Smooth muscle cell (in vitro differentiated cells): ENCODE data around the gene ID3. TPM values are rescaled to one million over a fixed set of nuclear protein-coding genes. Genes with fewer than 3 reads are reported as not detected.

ENCODE experiments used
- DNase-seq: peaks from one replicate; lab custom pipeline; 2025; ENCODE audit not compliant: unreplicated experiment; lab: John Stamatoyannopoulos, UW
- H2AFZ ChIP-seq: fragments of 200-600 bp; sonication (generic); 2 replicates; pipeline ENCODE4 v1.6.0; 2016; ENCODE audit warnings: antibody characterized with exemption, low read depth, mild to moderate bottlenecking
- H3F3A ChIP-seq: fragments of 200-600 bp; sonication (generic); 2 replicates; pipeline ENCODE4 v1.6.0; 2017; ENCODE audit warnings: antibody characterized with exemption, low read depth
- H3K27ac ChIP-seq: fragments of 200-600 bp; sonication (generic); 2 replicates; pipeline ENCODE4 v1.5.1; 2016; ENCODE audit warnings: low read depth, mild to moderate bottlenecking
- H3K27me3 ChIP-seq: fragments of 200-600 bp; sonication (generic); 2 replicates; pipeline ENCODE4 v1.6.1; 2016; ENCODE audit warnings: low read depth, mild to moderate bottlenecking
- H3K36me3 ChIP-seq: fragments of 200-600 bp; sonication (generic); 2 replicates; pipeline ENCODE4 v1.5.1; 2016; ENCODE audit warnings: low read depth
- H3K4me1 ChIP-seq: fragments of 200-600 bp; sonication (generic); 2 replicates; pipeline ENCODE4 v1.5.1; 2016; ENCODE audit warnings: low read depth
- H3K4me2 ChIP-seq: fragments of 200-600 bp; sonication (generic); 2 replicates; pipeline ENCODE4 v1.6.0; 2016; ENCODE audit warnings: mild to moderate bottlenecking
- H3K4me3 ChIP-seq: fragments of 200-600 bp; sonication (generic); 2 replicates; pipeline ENCODE4 v1.5.1; 2016; ENCODE audit warnings: mild to moderate bottlenecking
- H3K79me2 ChIP-seq: fragments of 200-600 bp; sonication (generic); 2 replicates; pipeline ENCODE4 v1.6.0; 2016; ENCODE audit warnings: low read depth, mild to moderate bottlenecking
- H3K9ac ChIP-seq: fragments of 200-600 bp; sonication (generic); 2 replicates; pipeline ENCODE4 v1.6.0; 2016; ENCODE audit warnings: low read depth
- H3K9me3 ChIP-seq: fragments of 200-600 bp; sonication (generic); replicated peaks from 2 replicates; pipeline ENCODE4 v1.5.1; 2016; ENCODE audit warnings: low read depth
- H4K20me1 ChIP-seq: fragments of 200-600 bp; sonication (generic); 2 replicates; pipeline ENCODE4 v1.6.0; 2016; ENCODE audit warnings: low read depth
- WGBS: methylation state at CpG from one replicate; pipeline ENCODE4 v1.1.7; 2016; ENCODE audit warnings: low lambda C conversion rate; 5-methylcytosine and 5-hydroxymethylcytosine counted together
- polyA plus RNA-seq: library from polyadenylated mRNA; unstranded; fragments of >200 nt; fragmentation: Nextera tagmentation; extraction: Ambion mirVana; gene quantifications from 2 replicates; pipeline ENCODE4 v1.2.1, GENCODE V29; 2016
- total RNA-seq: library from RNA; depleted of rRNA; stranded (reverse); fragments of >200 nt; gene quantifications from 2 replicates; pipeline ENCODE4 v1.2.3, GENCODE V29; 2014
- TF ChIP-seq, protein P1 (sequence below): fragments of 200-600 bp; sonication (generic); IDR thresholded peaks from 2 replicates; pipeline ENCODE4 v1.5.1; 2017; ENCODE audit warnings: borderline replicate concordance, mild to moderate bottlenecking, antibody characterized with exemption; ENCODE audit not compliant: insufficient read depth, poor library complexity, severe bottlenecking

ID3 gene
- total and polyA plus RNA-seq, 2 experiments from 2014 or later, result 752 to 929 TPM

DNA sequence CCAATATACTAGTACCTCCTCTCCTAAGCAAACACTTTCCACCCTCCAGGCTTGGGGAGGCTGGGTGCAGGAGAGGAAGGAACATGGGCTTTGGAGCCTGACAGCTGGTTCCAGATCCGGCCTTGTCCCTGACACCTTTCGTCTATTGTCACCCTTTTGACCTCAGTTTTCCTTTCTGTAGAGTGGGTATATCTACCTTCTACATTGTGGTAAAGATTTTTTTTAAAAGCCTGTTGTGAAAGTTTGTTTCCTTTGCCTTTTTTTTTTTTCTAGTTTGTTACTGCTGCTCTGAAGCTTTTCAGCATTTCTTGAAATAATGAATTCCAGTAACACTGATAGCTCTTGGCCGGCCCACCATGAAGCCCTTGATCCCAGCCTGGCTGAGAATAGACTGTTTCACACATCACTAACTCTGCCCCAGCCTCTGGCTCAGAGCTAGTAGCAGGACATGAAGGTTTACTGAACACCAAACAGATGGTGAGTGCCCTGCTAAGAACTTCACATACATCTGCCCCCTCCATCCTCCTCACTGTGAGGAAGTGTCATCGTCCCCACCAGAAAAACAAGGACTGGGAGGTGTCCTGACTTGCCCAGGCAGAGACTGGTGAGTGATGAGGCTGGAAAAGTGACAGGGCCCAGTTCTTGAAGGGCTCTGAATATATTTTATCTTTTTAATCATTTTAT, 33.0 kb upstream of the ID3 start:
- H2AFZ ChIP-seq, result no peak overlapping the region
- no peak overlapping the region for H3K9ac ChIP-seq
- H3K9me3 ChIP-seq, result no peaks in the 10 kb centered on the region
- no peaks in the 10 kb centered on the region for H3K27me3 ChIP-seq
- peaks cover 18% of the 10 kb centered on the region for H3K4me1 ChIP-seq
- no peak overlapping the region for H3K4me3 ChIP-seq
- H3K79me2 ChIP-seq, result no peaks in the 10 kb centered on the region
- TF ChIP-seq, protein P1, sequence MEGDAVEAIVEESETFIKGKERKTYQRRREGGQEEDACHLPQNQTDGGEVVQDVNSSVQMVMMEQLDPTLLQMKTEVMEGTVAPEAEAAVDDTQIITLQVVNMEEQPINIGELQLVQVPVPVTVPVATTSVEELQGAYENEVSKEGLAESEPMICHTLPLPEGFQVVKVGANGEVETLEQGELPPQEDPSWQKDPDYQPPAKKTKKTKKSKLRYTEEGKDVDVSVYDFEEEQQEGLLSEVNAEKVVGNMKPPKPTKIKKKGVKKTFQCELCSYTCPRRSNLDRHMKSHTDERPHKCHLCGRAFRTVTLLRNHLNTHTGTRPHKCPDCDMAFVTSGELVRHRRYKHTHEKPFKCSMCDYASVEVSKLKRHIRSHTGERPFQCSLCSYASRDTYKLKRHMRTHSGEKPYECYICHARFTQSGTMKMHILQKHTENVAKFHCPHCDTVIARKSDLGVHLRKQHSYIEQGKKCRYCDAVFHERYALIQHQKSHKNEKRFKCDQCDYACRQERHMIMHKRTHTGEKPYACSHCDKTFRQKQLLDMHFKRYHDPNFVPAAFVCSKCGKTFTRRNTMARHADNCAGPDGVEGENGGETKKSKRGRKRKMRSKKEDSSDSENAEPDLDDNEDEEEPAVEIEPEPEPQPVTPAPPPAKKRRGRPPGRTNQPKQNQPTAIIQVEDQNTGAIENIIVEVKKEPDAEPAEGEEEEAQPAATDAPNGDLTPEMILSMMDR, result no peak
- H3K4me2 ChIP-seq, result no peak overlapping the region
- no peaks in the 10 kb centered on the region for H3K36me3 ChIP-seq
- H4K20me1 ChIP-seq, result no peaks in the 10 kb centered on the region
- peaks cover 34% of the 10 kb centered on the region for H3F3A ChIP-seq
- DNase-seq, result no peak
- H3K27ac ChIP-seq, result peak overlapping the region; percentile 97
- WGBS, result 48% methylated on average over 4 of the region's 4 CpGs

GRCh38 chr1:23591460-23592208, 32.3 kb upstream of the ID3 start:
- no peaks in the 10 kb centered on the region for H3K36me3 ChIP-seq
- no peak overlapping the region for H3K4me2 ChIP-seq
- no peaks in the 10 kb centered on the region for H4K20me1 ChIP-seq
- no peak overlapping the region for H3K9ac ChIP-seq
- TF ChIP-seq, protein P1, result no peak
- no peaks in the 10 kb centered on the region for H3K9me3 ChIP-seq
- peaks cover 37% of the 10 kb centered on the region for H3F3A ChIP-seq
- no peaks in the 10 kb centered on the region for H3K79me2 ChIP-seq
- no peak for DNase-seq
- 76% methylated on average over 15 of the region's 15 CpGs for WGBS
- no peaks in the 10 kb centered on the region for H3K27me3 ChIP-seq
- H3K27ac ChIP-seq, result peak overlapping the region; percentile 97
- no peak overlapping the region for H3K4me3 ChIP-seq
- peaks cover 18% of the 10 kb centered on the region for H3K4me1 ChIP-seq
- no peak overlapping the region for H2AFZ ChIP-seq

DNA sequence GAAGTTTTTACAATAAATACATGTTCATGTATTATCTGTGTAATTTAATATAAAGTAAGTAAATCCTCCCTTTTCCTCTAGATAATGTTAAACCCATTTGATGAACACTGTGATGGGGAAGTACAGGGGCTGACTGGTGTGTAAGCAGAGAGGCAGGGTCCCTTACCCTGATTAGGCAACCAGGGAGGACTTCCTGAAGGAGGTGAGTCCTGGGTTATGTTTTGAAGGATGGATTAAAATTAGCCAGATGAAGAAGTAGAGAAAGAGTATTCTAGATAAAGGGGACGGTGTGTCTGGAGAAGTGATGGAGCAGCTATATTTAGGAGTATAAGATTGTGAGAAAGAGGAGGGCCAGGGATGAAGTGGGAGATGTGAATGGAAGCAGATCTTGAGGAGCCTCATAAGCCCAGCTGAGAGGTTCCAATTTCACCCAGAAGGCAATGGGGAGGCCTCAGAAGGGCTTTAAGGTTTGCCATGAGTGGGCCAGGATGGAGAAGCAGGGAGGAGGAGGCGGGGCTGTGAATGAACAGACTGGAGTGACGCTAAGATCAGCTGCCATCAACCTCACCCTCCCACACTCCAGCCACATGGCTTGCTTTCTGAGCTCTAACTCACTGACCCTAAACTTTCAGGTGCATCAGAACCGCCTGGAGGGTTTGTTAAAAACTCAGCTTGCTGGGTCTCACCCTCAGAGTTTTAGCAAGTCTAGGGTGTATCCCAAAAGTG, 30.9 kb upstream of the ID3 start:
- Histone ChIP-seq H3K4me1 (peaks cover 22% of the 10 kb centered on the region), H3K4me3 (no peak overlapping the region), H3K4me2 (peak overlapping the region; percentile 14), H3K27me3 (no peaks in the 10 kb centered on the region), H2AFZ (no peak overlapping the region), H3K36me3 (no peaks in the 10 kb centered on the region), H3F3A (peaks cover 37% of the 10 kb centered on the region), H3K9me3 (no peaks in the 10 kb centered on the region), H3K79me2 (no peaks in the 10 kb centered on the region), H4K20me1 (no peaks in the 10 kb centered on the region), H3K9ac (no peak overlapping the region), H3K27ac (peak overlapping the region; percentile 97)
- 54% methylated on average over 4 of the region's 4 CpGs for WGBS
- TF ChIP-seq, protein P1, result no peak
- DNase-seq, result no peak
